ENCODE data around the gene PTPN1.
A peak's percentile ranks its signal among the peaks of the same experiment; 100 is the strongest.

Gene PTPN1

DNA sequence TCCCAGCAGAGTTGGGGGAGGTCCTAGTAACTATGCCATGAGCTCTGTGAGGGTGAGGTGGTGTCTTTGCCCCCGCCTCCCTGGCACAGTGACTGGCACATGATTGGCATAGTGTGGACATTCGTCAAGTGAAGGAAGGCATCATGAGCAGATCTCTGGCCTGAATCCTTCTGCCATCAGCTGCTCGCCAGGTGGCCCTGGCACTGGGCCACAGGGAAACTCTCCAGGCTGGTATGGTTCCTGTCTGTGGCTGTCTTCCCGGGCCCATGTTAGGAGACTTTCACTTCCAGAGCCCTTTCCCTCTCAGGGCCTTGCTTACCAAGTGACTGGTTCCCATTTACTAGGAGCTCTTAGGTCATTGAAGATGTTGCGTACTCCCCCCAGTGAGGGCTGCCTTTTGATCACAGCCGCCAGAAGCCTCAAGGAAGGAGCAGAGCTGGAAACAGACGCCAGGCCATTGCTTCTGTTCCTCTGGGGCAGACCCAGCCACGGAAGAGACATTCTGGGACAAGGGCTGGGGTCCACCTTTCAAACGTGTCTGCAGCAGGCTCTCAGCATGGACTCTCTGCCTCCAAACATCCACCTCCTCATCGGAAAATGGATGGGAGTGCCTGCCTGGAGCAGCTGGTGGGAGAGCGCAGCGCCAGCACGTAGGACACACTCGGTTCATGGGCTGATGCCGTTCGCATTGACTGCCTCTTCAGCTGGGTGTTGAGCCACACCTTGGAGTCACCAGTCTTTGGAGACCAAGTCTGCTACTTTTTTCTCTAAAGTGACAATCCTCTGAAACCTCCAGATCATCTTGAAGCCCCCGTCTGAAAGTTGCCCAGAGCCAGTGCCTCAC, 67.2 kb downstream of the PTPN1 start:
- no peak for DNase-seq (ENCODE audit: low read depth)

DNA sequence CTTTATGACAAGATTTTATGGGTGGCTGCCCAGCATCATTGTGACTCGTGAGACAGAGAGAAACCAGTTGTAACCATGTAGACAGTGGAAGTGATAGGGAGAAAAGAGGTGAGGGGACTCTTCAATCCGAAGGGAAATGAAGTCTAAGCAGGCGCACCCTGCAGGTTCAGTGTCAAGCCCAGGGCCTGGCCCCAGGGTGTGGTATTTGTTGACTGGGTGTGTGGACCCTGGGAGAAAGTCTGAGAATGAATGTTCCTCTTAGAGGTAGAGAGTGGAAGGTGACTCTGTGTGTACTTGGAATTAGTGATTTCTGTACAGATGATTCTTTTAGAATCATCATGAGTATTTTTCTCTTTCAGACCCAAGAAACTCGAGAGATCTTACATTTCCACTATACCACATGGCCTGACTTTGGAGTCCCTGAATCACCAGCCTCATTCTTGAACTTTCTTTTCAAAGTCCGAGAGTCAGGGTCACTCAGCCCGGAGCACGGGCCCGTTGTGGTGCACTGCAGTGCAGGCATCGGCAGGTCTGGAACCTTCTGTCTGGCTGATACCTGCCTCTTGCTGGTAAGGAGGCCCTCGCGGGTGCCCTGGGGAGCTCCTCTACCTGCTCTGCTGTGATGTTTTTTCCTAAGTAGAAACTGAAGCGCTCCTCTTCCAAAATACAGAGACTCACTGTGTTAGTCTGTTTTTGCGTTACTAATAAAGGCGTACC, 68.0 kb downstream of the PTPN1 start:
- DNase-seq (ENCODE audit: low read depth) = no peak

DNA sequence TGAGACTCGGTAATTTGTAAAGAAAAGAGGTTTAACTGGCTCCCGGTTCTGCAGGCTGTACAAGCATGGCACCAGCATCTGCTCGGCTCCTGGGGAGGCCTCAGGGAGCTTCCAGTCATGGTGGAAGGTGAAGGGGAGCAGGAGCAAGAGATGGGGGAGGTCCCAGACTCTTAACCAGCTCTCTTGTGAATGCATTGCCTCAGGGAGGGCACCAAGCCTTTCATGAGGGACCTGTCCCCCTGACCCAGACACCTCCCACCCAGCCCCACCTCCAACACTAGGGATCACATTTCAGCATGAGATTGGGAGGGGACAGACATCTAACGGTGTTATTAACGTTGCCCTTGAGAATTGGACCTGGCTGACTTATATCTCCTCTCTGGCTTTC, 68.6 kb downstream of the PTPN1 start:
- DNase-seq (ENCODE audit: low read depth) = no peak

DNA sequence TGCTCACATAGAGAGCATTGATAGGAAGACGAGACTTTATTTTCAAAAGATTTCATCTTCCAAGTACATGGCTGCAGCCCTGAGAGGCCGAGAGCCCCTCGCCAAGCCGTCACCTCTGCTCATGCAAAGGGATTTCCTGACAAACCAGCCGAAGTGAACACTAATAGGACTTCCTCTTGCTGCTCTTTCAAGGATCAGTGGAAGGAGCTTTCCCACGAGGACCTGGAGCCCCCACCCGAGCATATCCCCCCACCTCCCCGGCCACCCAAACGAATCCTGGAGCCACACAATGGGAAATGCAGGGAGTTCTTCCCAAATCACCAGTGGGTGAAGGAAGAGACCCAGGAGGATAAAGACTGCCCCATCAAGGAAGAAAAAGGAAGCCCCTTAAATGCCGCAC, 69.3 kb downstream of the PTPN1 start:
- DNase-seq (ENCODE audit: low read depth) = no peak

DNA sequence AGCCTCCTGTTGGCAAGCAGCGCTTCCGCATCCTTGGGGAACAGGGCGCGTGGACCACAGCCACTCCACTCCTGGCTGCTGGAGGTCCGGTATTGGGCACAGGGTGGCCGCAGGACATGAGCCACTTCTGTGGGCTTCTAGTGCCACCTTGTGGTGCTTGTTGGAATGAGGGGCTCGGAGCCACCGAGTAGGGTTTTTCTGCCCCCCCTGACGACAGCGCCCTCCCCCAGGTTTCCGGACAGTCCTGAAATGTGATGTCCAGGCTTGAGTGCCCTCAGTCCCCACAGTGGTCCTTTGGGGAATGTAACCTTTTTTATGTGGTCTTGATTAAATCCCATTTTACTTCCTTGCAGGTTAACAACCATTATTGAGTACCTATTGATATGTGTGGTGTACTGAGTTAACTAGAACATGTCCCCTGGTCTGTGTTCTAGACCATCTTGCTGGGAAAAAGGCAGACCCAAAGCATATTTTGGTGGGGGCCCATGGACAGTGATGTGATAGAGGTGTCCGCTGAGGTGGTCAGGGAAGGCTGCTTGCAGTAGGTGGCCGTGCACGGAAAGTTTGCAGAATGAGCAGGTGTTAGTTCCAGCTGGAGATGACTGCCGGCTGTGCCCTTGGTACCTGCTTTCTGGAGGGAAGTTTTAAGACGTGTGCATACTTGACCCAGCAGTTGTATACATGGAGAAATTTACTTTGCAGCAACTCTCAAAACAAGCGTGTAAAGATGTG, 70.0 kb downstream of the PTPN1 start:
- peak; percentile 43 for DNase-seq (ENCODE audit: low read depth)

DNA sequence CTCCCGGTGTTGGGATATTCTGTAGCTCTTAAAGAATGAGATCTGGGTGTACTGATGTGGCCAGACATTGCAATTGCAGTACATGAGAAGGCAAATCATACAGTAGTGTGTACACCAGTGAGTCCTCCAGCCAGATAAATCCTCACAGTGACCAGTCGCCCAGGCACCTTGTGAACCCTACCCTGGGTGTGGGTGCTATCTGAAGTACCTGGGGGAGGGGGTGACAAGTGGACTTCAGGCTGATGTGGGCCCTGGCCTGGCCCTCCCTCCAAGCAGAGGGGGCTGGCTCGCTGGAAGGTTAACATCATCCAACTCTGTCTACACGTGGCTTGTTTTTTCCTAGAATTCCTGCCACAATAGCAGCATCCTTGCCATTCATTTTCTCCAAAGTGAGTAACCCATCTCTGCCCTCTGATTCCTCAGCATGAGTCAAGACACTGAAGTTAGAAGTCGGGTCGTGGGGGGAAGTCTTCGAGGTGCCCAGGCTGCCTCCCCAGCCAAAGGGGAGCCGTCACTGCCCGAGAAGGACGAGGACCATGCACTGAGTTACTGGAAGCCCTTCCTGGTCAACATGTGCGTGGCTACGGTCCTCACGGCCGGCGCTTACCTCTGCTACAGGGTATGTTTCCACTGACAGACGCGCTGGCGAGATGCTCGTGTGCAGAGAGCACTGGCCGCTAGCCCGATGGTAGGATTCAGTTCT, 70.8 kb downstream of the PTPN1 start:
- DNase-seq (ENCODE audit: low read depth) = no peak

DNA sequence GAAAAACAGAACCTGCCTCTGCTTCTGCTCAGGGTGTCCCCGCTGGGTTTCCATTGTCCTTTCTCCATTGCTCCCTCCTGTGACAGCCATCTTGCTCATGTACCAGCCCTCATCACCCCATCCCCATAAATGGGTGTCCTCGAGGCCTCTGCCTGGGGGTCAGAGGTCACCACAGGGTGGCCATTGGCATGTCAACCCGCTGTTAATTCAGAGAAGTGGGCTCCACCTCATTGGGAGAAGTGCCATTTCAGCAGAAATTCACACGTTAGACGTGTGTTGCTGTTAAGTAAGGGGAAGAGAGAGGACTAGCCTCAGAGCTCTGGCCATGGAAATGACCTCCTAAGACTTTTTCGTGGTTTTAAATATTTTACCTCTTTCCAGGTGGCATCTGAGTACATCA, 71.9 kb downstream of the PTPN1 start:
- no peak for DNase-seq (ENCODE audit: low read depth)

DNA sequence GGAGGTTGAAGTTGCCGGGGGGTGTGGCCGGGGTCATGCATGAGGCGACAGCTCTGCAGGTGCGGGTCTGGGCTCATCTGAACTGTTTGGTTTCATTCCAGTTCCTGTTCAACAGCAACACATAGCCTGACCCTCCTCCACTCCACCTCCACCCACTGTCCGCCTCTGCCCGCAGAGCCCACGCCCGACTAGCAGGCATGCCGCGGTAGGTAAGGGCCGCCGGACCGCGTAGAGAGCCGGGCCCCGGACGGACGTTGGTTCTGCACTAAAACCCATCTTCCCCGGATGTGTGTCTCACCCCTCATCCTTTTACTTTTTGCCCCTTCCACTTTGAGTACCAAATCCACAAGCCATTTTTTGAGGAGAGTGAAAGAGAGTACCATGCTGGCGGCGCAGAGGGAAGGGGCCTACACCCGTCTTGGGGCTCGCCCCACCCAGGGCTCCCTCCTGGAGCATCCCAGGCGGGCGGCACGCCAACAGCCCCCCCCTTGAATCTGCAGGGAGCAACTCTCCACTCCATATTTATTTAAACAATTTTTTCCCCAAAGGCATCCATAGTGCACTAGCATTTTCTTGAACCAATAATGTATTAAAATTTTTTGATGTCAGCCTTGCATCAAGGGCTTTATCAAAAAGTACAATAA, 72.5 kb downstream of the PTPN1 start:
- no peak for DNase-seq (ENCODE audit: low read depth)

DNA sequence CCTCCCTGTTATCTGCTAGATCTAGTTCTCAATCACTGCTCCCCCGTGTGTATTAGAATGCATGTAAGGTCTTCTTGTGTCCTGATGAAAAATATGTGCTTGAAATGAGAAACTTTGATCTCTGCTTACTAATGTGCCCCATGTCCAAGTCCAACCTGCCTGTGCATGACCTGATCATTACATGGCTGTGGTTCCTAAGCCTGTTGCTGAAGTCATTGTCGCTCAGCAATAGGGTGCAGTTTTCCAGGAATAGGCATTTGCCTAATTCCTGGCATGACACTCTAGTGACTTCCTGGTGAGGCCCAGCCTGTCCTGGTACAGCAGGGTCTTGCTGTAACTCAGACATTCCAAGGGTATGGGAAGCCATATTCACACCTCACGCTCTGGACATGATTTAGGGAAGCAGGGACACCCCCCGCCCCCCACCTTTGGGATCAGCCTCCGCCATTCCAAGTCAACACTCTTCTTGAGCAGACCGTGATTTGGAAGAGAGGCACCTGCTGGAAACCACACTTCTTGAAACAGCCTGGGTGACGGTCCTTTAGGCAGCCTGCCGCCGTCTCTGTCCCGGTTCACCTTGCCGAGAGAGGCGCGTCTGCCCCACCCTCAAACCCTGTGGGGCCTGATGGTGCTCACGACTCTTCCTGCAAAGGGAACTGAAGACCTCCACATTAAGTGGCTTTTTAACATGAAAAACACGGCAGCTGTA, 73.4 kb downstream of the PTPN1 start:
- DNase-seq (ENCODE audit: low read depth) = no peak

DNA sequence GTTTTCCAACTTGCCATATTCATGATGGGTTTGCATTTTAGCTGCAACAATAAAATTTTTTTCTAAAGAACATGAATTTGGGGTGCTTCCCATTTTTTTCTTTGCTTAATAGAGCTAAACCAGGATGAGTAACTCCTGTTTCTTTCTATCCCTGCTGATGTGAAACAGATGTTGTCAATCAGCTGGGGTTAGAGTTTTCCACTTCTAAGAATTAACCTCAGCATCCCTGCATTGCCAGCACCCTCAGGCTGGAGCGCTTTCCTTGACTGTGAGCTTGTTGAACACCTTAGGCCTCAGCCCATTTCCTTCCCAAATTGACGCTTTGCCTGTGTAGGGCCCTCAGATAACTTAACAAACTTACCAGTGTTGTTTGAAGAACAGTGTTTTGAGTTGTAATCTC, 74.5 kb downstream of the PTPN1 start:
- DNase-seq (ENCODE audit: low read depth) = peak; percentile 45

DNA sequence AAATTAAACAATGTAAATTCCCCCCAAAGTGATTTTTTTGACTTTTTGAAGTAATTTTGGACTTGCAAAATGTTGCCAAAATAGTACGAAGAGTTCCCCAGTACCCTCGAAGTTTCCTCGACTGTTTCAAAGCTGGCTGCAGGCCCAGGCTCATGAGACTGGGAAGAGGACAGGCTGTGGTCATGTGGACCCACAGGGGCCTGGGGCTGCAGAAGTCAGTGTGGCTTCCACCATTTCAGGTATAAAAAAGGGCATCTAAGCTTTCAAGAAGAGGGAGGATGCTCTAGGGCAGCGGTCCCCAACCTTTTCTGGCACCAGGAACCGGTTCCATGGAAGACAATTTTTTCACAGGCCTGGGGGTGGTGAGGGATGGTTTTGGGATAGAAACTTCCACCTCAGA, 75.0 kb downstream of the PTPN1 start:
- DNase-seq (ENCODE audit: low read depth) = no peak

DNA sequence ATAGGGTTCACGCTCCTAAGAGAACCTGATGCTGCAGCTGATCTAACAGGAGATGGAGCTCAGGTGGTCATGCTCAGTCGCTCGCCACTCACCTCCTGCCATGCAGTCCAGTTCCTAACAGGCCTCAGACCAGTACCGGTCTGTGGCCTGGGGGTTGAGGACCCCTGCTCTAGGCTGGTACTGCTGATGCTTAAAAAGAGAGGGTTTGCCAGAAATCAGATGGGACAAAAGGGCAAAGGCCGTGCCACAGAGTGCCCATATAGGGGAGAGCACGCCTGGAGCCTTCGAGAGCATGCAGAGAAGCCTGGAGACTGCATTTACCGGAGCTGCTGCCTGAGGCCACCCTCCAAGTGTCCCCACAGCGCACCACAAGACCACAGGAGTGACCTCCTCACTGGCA, 75.5 kb downstream of the PTPN1 start:
- DNase-seq (ENCODE audit: low read depth) = no peak

DNA sequence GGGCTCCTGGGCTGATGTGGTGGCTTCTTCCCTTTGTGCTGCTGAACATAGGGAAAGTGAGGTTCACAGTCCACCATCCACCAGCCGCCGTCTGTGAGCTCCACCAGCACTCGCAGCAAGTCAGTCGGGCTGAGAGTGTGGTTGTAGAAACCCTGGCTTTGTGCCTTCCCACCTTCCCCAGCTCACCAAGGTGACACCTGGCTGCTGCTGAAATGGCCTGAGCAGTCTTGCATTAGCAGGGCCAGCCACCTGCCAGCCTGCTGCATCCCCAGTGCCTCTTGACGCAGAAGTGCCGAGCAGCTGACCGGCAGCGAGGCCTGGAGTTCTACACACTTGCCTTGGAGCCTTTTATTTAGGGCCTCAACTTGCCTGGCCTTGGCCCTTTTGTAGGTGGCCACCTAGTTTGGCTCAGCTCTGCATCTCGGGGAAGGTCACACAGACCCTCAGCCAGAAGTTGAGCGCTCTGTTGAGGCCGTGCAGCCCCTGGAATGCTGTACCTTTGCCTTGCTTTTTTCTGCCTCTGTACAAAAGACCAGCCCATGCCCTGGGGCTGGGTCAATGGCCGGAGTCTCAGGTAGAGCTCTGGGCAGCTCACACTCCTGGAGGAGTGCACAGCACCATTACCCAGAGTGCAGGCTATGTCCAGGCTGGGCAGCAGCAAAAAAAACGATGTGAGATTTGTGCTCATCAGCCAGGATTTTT, 76.5 kb downstream of the PTPN1 start:
- DNase-seq (ENCODE audit: low read depth) = no peak

DNA sequence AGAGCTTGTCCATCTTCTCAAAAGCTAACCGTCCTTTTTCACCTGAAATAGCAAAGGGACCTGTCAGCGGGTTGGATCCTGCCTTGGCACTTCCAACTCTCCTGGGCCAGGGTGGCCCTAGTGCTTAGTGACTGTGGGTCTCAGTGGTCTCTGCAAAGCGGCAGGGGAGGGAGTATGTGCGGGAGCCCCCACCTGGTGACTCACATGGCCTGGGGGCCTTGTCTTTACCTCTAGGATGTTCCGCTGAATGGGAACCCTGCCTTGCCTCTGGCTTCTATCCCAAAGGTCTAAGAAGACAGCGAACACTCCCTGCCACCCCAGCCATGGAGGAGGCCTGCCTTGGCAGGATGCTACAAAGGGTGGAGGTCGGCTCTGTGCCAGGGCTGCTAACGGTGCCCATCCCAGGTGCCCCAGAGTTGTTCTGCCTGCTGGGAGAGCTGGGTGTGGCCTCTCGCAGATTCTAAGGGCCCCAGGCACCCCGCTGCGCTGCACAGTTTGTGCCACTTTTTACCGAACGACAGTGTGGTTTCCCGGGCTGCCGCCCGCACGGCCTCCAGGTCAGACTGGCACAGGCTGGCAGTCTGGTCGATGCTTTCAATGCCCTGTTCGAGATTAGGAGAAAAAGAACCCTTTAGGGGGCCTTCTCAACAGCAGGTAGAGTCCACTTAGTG, 77.2 kb downstream of the PTPN1 start:
- DNase-seq (ENCODE audit: low read depth) = no peak

DNA sequence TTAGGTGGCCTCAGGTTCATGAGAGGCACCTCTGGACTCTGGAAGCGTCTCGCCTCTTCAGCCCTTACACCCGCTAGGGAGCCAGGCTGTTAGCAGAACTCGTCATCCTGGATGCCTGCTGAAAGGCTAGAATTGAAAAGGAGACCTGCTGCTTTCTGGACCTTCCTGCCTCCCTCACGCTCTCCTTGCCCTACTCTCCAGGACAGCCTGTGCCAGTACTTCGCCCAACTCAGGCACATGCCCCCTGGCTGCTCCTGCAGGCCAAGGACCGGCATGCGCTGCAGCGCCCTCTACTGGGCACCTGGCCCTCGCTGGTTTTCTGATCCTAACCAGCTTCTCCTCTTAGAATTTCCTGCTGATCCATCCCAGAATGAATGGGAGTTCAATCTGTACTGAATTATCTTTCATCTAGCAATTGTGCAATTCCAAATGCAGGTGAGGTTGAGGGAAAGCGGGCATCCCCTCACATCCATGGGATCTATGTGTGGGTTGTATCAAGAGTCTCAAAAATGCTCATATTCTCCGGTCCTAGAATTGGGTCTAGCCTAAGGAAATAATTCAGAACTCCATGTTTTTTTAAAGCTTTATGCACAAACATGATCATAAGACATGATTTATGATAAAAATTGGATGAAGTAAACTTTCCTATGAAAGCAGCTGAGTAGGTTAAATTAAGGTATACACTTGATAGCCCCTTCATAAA, 78.0 kb downstream of the PTPN1 start:
- DNase-seq (ENCODE audit: low read depth) = peak; percentile 35

DNA sequence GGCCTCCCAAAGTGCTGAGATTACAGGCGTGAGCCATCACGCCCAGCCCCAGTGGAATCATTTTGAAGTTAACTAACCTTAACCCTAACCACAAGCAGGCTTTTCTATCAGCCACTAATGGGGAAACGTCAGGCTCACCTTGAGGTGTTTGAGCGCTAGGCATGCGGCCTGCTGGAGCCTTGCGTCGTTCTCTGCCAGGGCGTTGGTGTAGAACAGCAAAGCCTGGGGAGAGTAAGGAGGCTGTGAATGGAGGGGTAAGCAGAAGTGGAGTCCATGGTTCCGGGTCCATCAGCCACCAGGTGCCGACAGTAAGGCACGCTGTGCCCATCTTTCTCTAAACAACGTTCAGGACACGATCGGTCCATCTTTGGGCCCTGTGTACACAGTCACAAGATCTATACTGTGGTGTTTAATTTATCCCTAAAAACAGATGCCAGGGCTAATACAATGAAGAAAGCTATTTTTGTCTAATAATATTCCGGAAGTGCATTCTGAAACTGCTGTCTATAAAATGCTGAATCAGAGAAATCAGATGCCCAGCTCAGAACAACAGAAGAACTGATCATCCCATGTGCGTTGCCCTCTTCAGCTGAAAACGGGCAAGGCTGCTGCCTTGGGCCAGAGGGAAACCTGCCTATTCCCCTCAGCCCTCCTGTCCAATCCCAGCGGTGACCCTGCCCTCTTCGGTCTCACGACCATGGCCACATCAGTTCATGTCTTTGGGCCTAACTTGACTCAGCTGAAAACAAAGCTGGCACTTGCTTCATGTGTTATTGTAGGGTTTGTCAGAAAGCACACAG, 79.6 kb downstream of the PTPN1 start:
- DNase-seq (ENCODE audit: low read depth) = no peak

DNA sequence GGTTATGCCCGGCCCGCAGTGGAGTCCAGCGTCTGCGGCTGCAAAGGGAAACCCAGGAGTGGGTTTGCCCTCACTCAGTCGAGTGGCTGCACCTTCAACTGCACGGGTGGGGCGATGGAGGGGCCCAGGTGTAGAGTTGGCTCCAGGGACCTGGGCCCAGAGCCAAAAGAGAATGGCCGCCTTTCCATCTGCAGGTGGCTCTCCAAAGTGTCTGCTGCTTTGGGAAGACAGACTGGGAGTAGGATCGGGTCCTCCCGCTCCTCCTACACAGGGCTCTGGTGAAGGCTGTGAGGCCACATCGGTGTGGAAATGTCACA, 80.1 kb downstream of the PTPN1 start:
- DNase-seq (ENCODE audit: low read depth) = no peak

DNA sequence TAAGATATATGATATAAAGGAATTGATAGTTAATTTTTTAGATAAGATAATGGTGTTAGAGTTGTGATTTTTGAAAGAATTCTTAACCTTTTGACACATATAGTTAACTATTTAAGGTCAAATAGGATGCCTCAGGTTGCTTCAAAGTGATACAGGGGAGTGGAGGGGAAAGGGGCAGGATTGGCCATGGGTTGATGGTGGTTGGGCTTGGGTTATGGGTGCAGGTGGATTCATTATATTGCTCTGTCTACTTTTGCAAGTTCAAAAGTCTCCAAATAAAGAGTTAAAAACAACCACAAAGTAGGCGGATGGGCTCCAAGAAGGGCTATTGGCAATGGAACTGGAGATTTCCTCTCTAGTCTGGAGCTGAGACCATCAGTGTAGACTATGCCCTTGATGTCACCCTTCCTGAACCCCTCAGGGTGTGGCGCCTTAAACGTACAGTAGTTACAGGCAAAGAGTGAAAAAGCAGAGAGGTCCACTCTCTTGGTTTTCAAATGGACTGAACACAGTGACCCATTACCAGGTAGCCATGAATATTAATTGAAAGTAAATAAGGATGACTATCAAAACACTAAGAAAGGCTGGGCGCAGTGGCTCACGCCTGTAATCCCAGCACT, 81.2 kb downstream of the PTPN1 start:
- DNase-seq (ENCODE audit: low read depth) = no peak

Measured in fibroblast of the conjunctiva (primary cell).